ENCODE measurements around the gene BICRAL.
A peak's percentile ranks its signal among the peaks of the same experiment; 100 is the strongest.
"Not testable (repeated sequence)": the region's sequence is repeated elsewhere in the genome, so short reads cannot be mapped to it uniquely, and the experiment has no call there.

BICRAL gene

GRCh38 chr6:42899871-42900270, 118.0 kb downstream of the BICRAL start:
- no peak for DNase-seq

GRCh38 chr6:42901538-42901957, 119.7 kb downstream of the BICRAL start:
- peak; percentile 78 for DNase-seq

- DNase-seq = not testable (repeated sequence)
Measured at GRCh38 chr6:42902429-42903263, 120.8 kb downstream of the BICRAL start.

- no peak for DNase-seq
Measured at GRCh38 chr6:42904467-42904866, 122.6 kb downstream of the BICRAL start.

GRCh38 chr6:42907336-42907735, 125.5 kb downstream of the BICRAL start:
- DNase-seq = no peak

GRCh38 chr6:42909835-42910234, 128.0 kb downstream of the BICRAL start:
- DNase-seq = no peak

- DNase-seq = no peak
Measured at GRCh38 chr6:42911171-42912021, 129.5 kb downstream of the BICRAL start.

GRCh38 chr6:42914546-42914945, 132.7 kb downstream of the BICRAL start:
- no peak for DNase-seq

GRCh38 chr6:42915732-42916131, 133.9 kb downstream of the BICRAL start, which contains the start of gene PTCRA:
Gene PTCRA (plus strand): TSS chr6:42916053. CDS start chr6:42916070, 17 bp downstream.
- no peak for DNase-seq

- no peak for DNase-seq
Measured at GRCh38 chr6:42916288-42916687, 134.4 kb downstream of the BICRAL start.
